IMR-90 (cell line): ENCODE data around the gene LAMA2. TPM values are rescaled to one million over a fixed set of nuclear protein-coding genes. Genes with fewer than 3 reads are reported as not detected.

Experiments used
- ATAC-seq: fragments of 200-7000 bp; cut with Tn5 transposase; 2 replicates; pipeline ENCODE4 v1.9.1; 2020; ENCODE audit warnings: low read depth, mild to moderate bottlenecking, moderate library complexity
- BruUV-seq: library from RNA; stranded (reverse); fragments of 400-500 nt; replicated peaks from 2 replicates; lab custom pipeline; 2021; lab: Mats Ljungman, UMichigan
- CTCF ChIA-PET: fragments of 300-600 bp; formaldehyde crosslinking; extraction: SDS; loops from one replicate; lab custom pipeline; 2021; ENCODE audit warnings: antibody characterized with exemption; lab: Yijun Ruan, JAX
- POLR2A ChIA-PET: fragments of 300-600 bp; sonication (Branson Sonifier 250); formaldehyde crosslinking; loops from one replicate; lab custom pipeline; 2022; ENCODE audit warnings: antibody characterized with exemption; ENCODE audit not compliant: unreplicated experiment; lab: Charles Lee
- DNase-seq: peaks from one replicate; pipeline ENCODE4 v3.0.0; 2013
- H2AFZ ChIP-seq: replicated peaks from 2 replicates; pipeline ENCODE3; 2013; ENCODE audit warnings: low read length, mild to moderate bottlenecking; ENCODE audit not compliant: poor library complexity
- H2AK5ac ChIP-seq: 2 replicates; pipeline ENCODE4 v1.6.1; 2013; ENCODE audit warnings: low read depth, low read length, inconsistent platforms
- H2AK9ac ChIP-seq: replicated peaks from 2 replicates; pipeline ENCODE3; 2013; ENCODE audit warnings: mild to moderate bottlenecking, low read depth, low read length, moderate library complexity; ENCODE audit not compliant: poor library complexity
- H2BK120ac ChIP-seq: 2 replicates; pipeline ENCODE4 v1.6.1; 2013; ENCODE audit warnings: low read depth, low read length, inconsistent platforms
- H2BK15ac ChIP-seq: 3 replicates; pipeline ENCODE4 v1.6.1; 2013; ENCODE audit warnings: low read depth, low read length, inconsistent platforms
- H2BK20ac ChIP-seq: 2 replicates; pipeline ENCODE4 v1.6.1; 2013; ENCODE audit warnings: low read depth, mild to moderate bottlenecking, inconsistent platforms, low read length, moderate library complexity
- H2BK5ac ChIP-seq: 2 replicates; pipeline ENCODE4 v1.6.1; 2013; ENCODE audit warnings: mild to moderate bottlenecking, low read depth, low read length, inconsistent platforms; ENCODE audit not compliant: poor library complexity, severe bottlenecking
- H3K14ac ChIP-seq: replicated peaks from 2 replicates; pipeline ENCODE4 v1.6.1; 2013; ENCODE audit warnings: low read depth, low read length, inconsistent platforms
- H3K18ac ChIP-seq: 2 replicates; pipeline ENCODE4 v1.6.1; 2013; ENCODE audit warnings: low read depth, low read length, control low read depth
- H3K23ac ChIP-seq: 2 replicates; pipeline ENCODE4 v1.6.1; 2013; ENCODE audit warnings: low read depth, low read length, inconsistent platforms
- H3K27ac ChIP-seq: 2 replicates; pipeline ENCODE4 v1.5.1; 2013; ENCODE audit warnings: mild to moderate bottlenecking, control low read depth, low read length; ENCODE audit not compliant: insufficient read depth
- H3K27me3 ChIP-seq: 2 replicates; pipeline ENCODE4 v1.6.1; 2013; ENCODE audit warnings: low read length; ENCODE audit not compliant: control insufficient read depth, insufficient read depth
- H3K36me3 ChIP-seq: 2 replicates; pipeline ENCODE4 v1.6.1; 2013; ENCODE audit warnings: low read length, mixed read lengths; ENCODE audit not compliant: control insufficient read depth, insufficient read depth
- H3K4ac ChIP-seq: 2 replicates; pipeline ENCODE4 v1.6.1; 2013; ENCODE audit warnings: low read depth, low read length, inconsistent platforms
- H3K4me1 ChIP-seq: 2 replicates; pipeline ENCODE4 v1.6.1; 2013; ENCODE audit warnings: low read length, mixed read lengths; ENCODE audit not compliant: control insufficient read depth, insufficient read depth
- H3K4me2 ChIP-seq: 2 replicates; pipeline ENCODE4 v1.6.1; 2013; ENCODE audit warnings: low read depth, mild to moderate bottlenecking, control low read depth, low read length, moderate library complexity
- H3K4me3 ChIP-seq: 2 replicates; pipeline ENCODE4 v1.5.1; 2013; ENCODE audit warnings: low read depth, mild to moderate bottlenecking, control low read depth, low read length, moderate library complexity; ENCODE audit not compliant: insufficient read depth
- H3K56ac ChIP-seq: 2 replicates; pipeline ENCODE4 v1.6.1; 2013; ENCODE audit warnings: low read length, inconsistent platforms; ENCODE audit not compliant: insufficient read depth; ENCODE audit errors: extremely low read depth
- H3K79me1 ChIP-seq, 2 experiments: 2 replicates each; pipeline ENCODE4 v1.6.1; 2013; ENCODE audit warnings: low read length in 2 of 2, inconsistent platforms in 1 of 2, low read depth in 1 of 2
- H3K9ac ChIP-seq: 2 replicates; pipeline ENCODE4 v1.6.1; 2013; ENCODE audit warnings: low read depth, low read length, control low read depth
- H3K9me1 ChIP-seq: 2 replicates; pipeline ENCODE4 v1.6.1; 2013; ENCODE audit warnings: low read length, inconsistent platforms; ENCODE audit not compliant: insufficient read depth
- H3K9me3 ChIP-seq: 2 replicates; pipeline ENCODE4 v1.6.1; 2013; ENCODE audit warnings: low read length; ENCODE audit not compliant: control insufficient read depth, insufficient read depth
- H4K20me1 ChIP-seq: 2 replicates; pipeline ENCODE4 v1.6.1; 2013; ENCODE audit warnings: low read length, inconsistent platforms; ENCODE audit not compliant: insufficient read depth
- H4K5ac ChIP-seq: 2 replicates; pipeline ENCODE4 v1.6.1; 2013; ENCODE audit warnings: mild to moderate bottlenecking, low read depth, low read length, control low read depth
- H4K8ac ChIP-seq, 2 experiments: 2 replicates each; pipeline ENCODE4 v1.6.1; 2013; ENCODE audit warnings: low read depth in 2 of 2, low read length in 2 of 2, control low read depth in 1 of 2, inconsistent platforms in 1 of 2
- H4K91ac ChIP-seq: 2 replicates; pipeline ENCODE4 v1.6.1; 2013; ENCODE audit warnings: low read depth, low read length, inconsistent platforms; ENCODE audit not compliant: insufficient read depth
- BHLHE40 ChIP-seq: fragments of 150-350 bp; IDR thresholded peaks from 2 replicates; pipeline ENCODE4 v1.6.1; 2016; ENCODE audit warnings: mild to moderate bottlenecking, low read depth, low read length
- CEBPB ChIP-seq: IDR thresholded peaks from 2 replicates; pipeline ENCODE4 v1.6.1; 2012; ENCODE audit warnings: low read depth, low read length, improper control_type of control experiment
- CHD1 ChIP-seq: IDR thresholded peaks from 2 replicates; pipeline ENCODE4 v1.6.1; 2012; ENCODE audit warnings: low read depth, low read length, improper control_type of control experiment
- FOS ChIP-seq: fragments of 150-350 bp; IDR thresholded peaks from 2 replicates; pipeline ENCODE4 v1.6.1; 2016; ENCODE audit warnings: low read depth, low read length
- MAFK ChIP-seq: IDR thresholded peaks from 2 replicates; pipeline ENCODE4 v1.6.1; 2012; ENCODE audit warnings: low read depth, low read length, improper control_type of control experiment
- MAZ ChIP-seq: IDR thresholded peaks from 2 replicates; pipeline ENCODE4 v1.6.1; 2012; ENCODE audit warnings: low read depth, mild to moderate bottlenecking, low read length, improper control_type of control experiment, moderate library complexity, borderline replicate concordance
- MXI1 ChIP-seq: IDR thresholded peaks from 2 replicates; pipeline ENCODE4 v1.6.1; 2012; ENCODE audit warnings: low read depth, mild to moderate bottlenecking, low read length, moderate library complexity, borderline replicate concordance
- NFE2L2 ChIP-seq: fragments of 150-350 bp; IDR thresholded peaks from 2 replicates; pipeline ENCODE4 v1.6.1; 2016; ENCODE audit warnings: low read depth, mild to moderate bottlenecking, low read length
- POLR2A ChIP-seq: IDR thresholded peaks from 2 replicates; pipeline ENCODE4 v1.6.1; 2012; ENCODE audit warnings: mild to moderate bottlenecking, low read depth, low read length
- RAD21 ChIP-seq: IDR thresholded peaks from 2 replicates; pipeline ENCODE4 v1.6.1; 2012; ENCODE audit warnings: low read length, improper control_type of control experiment
- RCOR1 ChIP-seq: IDR thresholded peaks from 2 replicates; pipeline ENCODE4 v1.6.1; 2012; ENCODE audit warnings: mild to moderate bottlenecking, low read length, improper control_type of control experiment; ENCODE audit not compliant: insufficient replicate concordance
- RFX5 ChIP-seq: IDR thresholded peaks from 2 replicates; pipeline ENCODE4 v1.8.0; 2012; ENCODE audit warnings: low read depth, mild to moderate bottlenecking, low read length, moderate library complexity
- SMC3 ChIP-seq: fragments of 150-350 bp; IDR thresholded peaks from 2 replicates; pipeline ENCODE4 v1.6.1; 2016; ENCODE audit warnings: low read depth, mild to moderate bottlenecking, antibody characterized with exemption, low read length, moderate library complexity
- WGBS, 2 experiments: methylation state at CpG; one replicate each; pipeline versions ENCODE4 v1.1.5 to v1.1.7; 2013; ENCODE audit warnings: missing lambda C conversion rate in 2 of 2; ENCODE audit not compliant: insufficient read length in 1 of 2; ENCODE audit errors: extremely low coverage in 2 of 2; 5-methylcytosine and 5-hydroxymethylcytosine counted together
- dilution Hi-C: fragments of 300-500 bp; cut with HindIII; formaldehyde crosslinking; loops from one replicate; pipeline ENCODE4 v1.14.3; 2018; ENCODE audit warnings: low sequenced_read_pairs; ENCODE audit not compliant: unreplicated experiment
- in situ Hi-C: fragments of 300-500 bp; cut with MboI; formaldehyde crosslinking; loops from 3 replicates; pipeline ENCODE4 v1.14.3; 2019; ENCODE audit warnings: low sequenced_read_pairs, inconsistent platforms, mixed read lengths
- intact Hi-C: fragments of 100-400 bp; cut with micrococcal nuclease; formaldehyde crosslinking; loops from 2 replicates; pipeline ENCODE4 v1.10.0; 2022
- polyA plus RNA-seq, 3 experiments: library from polyadenylated mRNA; depleted of rRNA; stranded (reverse); fragments of >200 nt; gene quantifications; 2 replicates each; pipeline ENCODE4 v1.2.3, GENCODE V29; 2012; ENCODE audit warnings: low replicate concordance in 1 of 3
- total RNA-seq: library from RNA; depleted of rRNA; stranded (reverse); fragments of >200 nt; gene quantifications from 2 replicates; pipeline ENCODE4 v1.2.3, GENCODE V29; 2012
- TF ChIP-seq, protein P1 (sequence below): conservative IDR thresholded peaks from 2 replicates; pipeline ENCODE4 v1.5.1; 2012; ENCODE audit warnings: mild to moderate bottlenecking, low read depth, low read length, improper control_type of control experiment
- TF ChIP-seq, protein P2 (sequence below): fragments of 150-350 bp; IDR thresholded peaks from 2 replicates; pipeline ENCODE4 v1.6.1; 2016; ENCODE audit warnings: low read depth, mild to moderate bottlenecking, low read length, moderate library complexity, borderline replicate concordance
- TF ChIP-seq, protein P3 (sequence below): fragments of 150-350 bp; IDR thresholded peaks from 2 replicates; pipeline ENCODE4 v1.6.1; 2017; ENCODE audit warnings: mild to moderate bottlenecking, antibody characterized with exemption, low read length, low read depth

LAMA2 gene
- total and polyA plus RNA-seq, 2 of the 4 experiments (the other 2 are of a cell fraction): 9.9 to 13.3 TPM

DNA sequence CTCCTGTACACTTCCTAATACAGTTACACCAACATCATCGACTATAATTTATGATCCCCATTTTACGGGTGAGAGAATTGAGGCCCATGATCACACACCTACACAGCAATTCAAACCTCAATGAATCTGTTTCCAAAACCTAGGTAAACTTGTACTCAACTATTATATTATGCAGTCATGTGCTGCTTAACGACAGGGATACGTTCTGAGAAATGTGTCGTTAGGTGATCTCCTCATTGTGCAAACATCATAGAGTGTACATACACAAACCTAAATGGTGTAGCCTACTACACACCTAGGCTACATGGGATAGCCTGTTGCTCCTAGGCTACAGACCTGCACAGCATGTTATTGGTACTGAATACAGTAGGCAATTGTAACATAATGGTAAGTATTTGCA, 441.4 kb downstream of the LAMA2 start:
- POLR2A ChIA-PET: no interaction called here
- H2BK15ac ChIP-seq: no peak overlapping the region
- H3K18ac ChIP-seq: no peak overlapping the region
- no peak overlapping the region for H2AK5ac ChIP-seq
- H3K27me3 ChIP-seq: no peaks in the 10 kb centered on the region
- no peak overlapping the region for H3K27ac ChIP-seq
- no peak for DNase-seq
- no peaks in the 10 kb centered on the region for H3K9me3 ChIP-seq
- no peaks in the 10 kb centered on the region for H4K20me1 ChIP-seq
- no peak overlapping the region for H3K4me2 ChIP-seq
- no peak overlapping the region for H2AK9ac ChIP-seq
- CTCF ChIA-PET: no interaction called here
- H3K14ac ChIP-seq: no peak overlapping the region
- no peak overlapping the region for H3K9ac ChIP-seq
- H4K5ac ChIP-seq: no peak overlapping the region
- BruUV-seq: no TSS peak
- TF ChIP-seq CHD1 (no peak), MAZ (no peak), SMC3 (no peak), FOS (no peak), NFE2L2 (no peak), RFX5 (no peak), POLR2A (no peak), RCOR1 (no peak), CEBPB (no peak), MAFK (no peak), BHLHE40 (no peak), RAD21 (no peak), MXI1 (no peak)
- TF ChIP-seq, protein P1, sequence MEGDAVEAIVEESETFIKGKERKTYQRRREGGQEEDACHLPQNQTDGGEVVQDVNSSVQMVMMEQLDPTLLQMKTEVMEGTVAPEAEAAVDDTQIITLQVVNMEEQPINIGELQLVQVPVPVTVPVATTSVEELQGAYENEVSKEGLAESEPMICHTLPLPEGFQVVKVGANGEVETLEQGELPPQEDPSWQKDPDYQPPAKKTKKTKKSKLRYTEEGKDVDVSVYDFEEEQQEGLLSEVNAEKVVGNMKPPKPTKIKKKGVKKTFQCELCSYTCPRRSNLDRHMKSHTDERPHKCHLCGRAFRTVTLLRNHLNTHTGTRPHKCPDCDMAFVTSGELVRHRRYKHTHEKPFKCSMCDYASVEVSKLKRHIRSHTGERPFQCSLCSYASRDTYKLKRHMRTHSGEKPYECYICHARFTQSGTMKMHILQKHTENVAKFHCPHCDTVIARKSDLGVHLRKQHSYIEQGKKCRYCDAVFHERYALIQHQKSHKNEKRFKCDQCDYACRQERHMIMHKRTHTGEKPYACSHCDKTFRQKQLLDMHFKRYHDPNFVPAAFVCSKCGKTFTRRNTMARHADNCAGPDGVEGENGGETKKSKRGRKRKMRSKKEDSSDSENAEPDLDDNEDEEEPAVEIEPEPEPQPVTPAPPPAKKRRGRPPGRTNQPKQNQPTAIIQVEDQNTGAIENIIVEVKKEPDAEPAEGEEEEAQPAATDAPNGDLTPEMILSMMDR: no peak
- TF ChIP-seq, protein P2, sequence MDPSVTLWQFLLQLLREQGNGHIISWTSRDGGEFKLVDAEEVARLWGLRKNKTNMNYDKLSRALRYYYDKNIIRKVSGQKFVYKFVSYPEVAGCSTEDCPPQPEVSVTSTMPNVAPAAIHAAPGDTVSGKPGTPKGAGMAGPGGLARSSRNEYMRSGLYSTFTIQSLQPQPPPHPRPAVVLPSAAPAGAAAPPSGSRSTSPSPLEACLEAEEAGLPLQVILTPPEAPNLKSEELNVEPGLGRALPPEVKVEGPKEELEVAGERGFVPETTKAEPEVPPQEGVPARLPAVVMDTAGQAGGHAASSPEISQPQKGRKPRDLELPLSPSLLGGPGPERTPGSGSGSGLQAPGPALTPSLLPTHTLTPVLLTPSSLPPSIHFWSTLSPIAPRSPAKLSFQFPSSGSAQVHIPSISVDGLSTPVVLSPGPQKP: no peak
- TF ChIP-seq, protein P3, sequence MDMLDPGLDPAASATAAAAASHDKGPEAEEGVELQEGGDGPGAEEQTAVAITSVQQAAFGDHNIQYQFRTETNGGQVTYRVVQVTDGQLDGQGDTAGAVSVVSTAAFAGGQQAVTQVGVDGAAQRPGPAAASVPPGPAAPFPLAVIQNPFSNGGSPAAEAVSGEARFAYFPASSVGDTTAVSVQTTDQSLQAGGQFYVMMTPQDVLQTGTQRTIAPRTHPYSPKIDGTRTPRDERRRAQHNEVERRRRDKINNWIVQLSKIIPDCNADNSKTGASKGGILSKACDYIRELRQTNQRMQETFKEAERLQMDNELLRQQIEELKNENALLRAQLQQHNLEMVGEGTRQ: no peak
- no peak overlapping the region for H2BK20ac ChIP-seq
- dilution Hi-C loops (no loop called here), intact Hi-C loops (no loop called here), in situ Hi-C loops (no loop called here)
- WGBS, 2 experiments: 100% methylated on average over 2 of the region's 5 CpGs; no CpG with 5 or more reads in 1 of the 2 experiments
- H3K79me1 ChIP-seq: no peaks in the 10 kb centered on the region
- H3K56ac ChIP-seq: no peak overlapping the region
- H3K9me1 ChIP-seq: peaks cover 4% of the 10 kb centered on the region; the same call in 1 of the 2 replicates
- no peak overlapping the region for H4K91ac ChIP-seq
- H3K4me3 ChIP-seq: no peak overlapping the region
- H4K8ac ChIP-seq: no peak overlapping the region
- H3K23ac ChIP-seq: no peak overlapping the region
- H2AFZ ChIP-seq: no peak overlapping the region
- peaks cover 2% of the 10 kb centered on the region for H3K4me1 ChIP-seq
- H3K36me3 ChIP-seq: no peaks in the 10 kb centered on the region
- no peak overlapping the region for H2BK120ac ChIP-seq
- H3K4ac ChIP-seq: no peak overlapping the region
- no peak overlapping the region for H2BK5ac ChIP-seq
- ATAC-seq: no peak
